ENCODE data around the gene EEF1G. TPM values are rescaled to one million over a fixed set of nuclear protein-coding genes. Genes with fewer than 3 reads are reported as not detected.

EEF1G gene
- total RNA-seq, 4 donors from 2014 or later: 1,070 to 1,712 (median 1,374) TPM

DNA sequence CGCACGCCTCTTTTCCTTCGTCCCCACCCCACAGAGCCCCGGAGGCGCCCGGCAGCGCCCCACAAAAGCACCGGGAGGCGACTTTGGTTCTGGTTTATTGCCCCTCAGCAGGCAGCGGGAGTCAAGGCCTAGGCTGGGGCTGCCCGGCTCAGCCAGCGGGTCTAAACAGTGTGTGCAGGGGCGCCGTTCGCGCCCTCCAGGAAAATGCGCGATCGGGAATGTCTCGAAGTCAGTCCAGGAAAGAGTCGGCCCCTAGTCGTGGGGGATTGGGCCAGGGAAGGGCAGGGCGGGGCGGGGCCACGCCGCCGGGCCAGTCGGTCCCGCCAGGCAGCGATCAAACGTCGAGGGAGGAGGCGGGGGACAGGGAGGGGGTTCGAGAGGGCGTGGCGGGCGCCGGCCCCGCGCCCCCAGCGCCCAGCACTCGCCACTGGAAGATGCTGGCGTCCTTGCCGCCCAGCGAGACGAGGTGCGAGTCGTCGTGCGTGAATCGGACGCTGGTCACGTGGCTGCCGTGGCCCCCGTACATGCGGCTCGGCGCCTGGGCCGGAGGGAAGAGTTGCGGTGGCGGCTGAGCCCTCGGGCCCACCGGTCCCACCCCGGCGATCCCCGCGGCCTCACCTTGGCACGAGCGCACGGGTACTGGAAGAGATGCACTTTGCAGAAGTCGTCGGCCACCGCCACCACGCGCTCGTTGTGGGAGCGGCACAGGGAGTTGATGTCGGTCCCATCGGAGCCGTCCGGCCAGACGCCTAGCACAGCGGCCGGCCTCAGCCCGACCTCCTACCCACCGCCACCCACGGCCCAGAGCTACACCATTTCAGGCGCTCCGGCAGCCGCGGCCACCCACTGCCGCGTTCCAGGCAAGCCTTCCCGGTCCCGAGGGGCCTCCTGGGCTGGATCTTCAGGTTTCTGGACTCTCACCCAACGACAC lies 28.7 kb upstream of the EEF1G start:
- Histone ChIP-seq H3K4me3 (peak overlapping the region; percentile 80 to 96), H3K4me1 (peaks cover 3 to 53% (median 21%) of the 10 kb centered on the region in 3 donors), H3K36me3 (peaks cover 0 to 52% of the 10 kb centered on the region in 2 donors), H3K27ac (peak overlapping the region; percentile 55 to 99 (median 96)), H3K27me3 (no peaks in the 10 kb centered on the region), H3K9me3 (no peaks in the 10 kb centered on the region)
- TF ChIP-seq, protein P1, sequence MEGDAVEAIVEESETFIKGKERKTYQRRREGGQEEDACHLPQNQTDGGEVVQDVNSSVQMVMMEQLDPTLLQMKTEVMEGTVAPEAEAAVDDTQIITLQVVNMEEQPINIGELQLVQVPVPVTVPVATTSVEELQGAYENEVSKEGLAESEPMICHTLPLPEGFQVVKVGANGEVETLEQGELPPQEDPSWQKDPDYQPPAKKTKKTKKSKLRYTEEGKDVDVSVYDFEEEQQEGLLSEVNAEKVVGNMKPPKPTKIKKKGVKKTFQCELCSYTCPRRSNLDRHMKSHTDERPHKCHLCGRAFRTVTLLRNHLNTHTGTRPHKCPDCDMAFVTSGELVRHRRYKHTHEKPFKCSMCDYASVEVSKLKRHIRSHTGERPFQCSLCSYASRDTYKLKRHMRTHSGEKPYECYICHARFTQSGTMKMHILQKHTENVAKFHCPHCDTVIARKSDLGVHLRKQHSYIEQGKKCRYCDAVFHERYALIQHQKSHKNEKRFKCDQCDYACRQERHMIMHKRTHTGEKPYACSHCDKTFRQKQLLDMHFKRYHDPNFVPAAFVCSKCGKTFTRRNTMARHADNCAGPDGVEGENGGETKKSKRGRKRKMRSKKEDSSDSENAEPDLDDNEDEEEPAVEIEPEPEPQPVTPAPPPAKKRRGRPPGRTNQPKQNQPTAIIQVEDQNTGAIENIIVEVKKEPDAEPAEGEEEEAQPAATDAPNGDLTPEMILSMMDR (IDR thresholded peaks at IDR 0.05): peak in 3 of 4 experiments; percentile 32 to 45 (median 37)
- TF ChIP-seq EP300 (IDR thresholded peaks at IDR 0.05) (no peak), POLR2AphosphoS5 (IDR thresholded peaks at IDR 0.05) (no peak), POLR2A (IDR thresholded peaks at IDR 0.05) (no peak)
- WGBS, 2 donors (ENCODE audit: low coverage in 1 of 2): 0% methylated on average over 5 of the region's 96 CpGs; no CpG with 5 or more reads in 1 of the 2 donors
- ATAC-seq: peak; percentile 67

DNA sequence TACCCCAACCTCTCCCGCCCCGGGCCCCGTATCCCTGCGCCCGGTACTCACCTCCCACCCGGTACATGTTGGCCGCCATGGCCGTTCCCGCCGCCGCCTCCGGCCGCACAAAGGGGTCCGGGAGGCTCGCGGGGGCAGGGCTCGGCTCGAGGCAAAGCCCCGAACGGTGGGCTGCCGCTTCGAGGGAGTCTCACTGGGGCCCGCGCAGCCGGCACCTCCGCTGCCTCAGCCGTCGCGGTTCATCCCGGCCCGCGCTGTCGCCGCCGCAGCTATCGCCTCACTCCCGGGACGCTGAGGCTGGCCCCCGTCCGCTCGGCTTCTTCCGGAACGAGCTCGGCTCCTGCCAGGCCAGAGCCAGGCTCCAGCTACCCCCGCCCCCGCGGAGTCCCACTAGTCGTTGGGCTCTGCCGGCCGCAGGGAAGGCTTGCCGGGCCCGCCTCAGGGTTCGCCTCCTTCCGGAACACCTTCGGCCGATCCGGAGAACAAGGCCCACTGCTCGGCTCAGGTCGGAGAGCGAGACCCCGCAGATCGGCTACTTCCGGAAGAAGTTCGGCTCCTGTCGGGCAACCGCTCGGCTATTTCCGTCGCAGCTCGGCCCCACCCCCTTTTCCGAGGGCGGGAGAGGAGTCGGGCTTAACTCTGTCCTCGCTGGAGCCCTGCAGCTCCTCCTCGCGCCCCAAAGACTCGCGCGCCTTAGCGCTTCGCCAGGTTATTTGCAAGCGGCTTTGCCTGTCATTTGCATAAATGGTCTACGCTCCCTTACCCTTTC lies 27.9 kb upstream of the EEF1G start, which contains the start of gene MTA2:
Gene MTA2 (minus strand): TSS at position 494 of the 769 bp plus-strand sequence. CDS start 415 bp downstream, at position 79.
- TF ChIP-seq EP300 (IDR thresholded peaks at IDR 0.05) (no peak), POLR2AphosphoS5 (IDR thresholded peaks at IDR 0.05) (peak; percentile 73), POLR2A (IDR thresholded peaks at IDR 0.05) (peak; percentile 63 to 65)
- TF ChIP-seq, protein P1 (IDR thresholded peaks at IDR 0.05): peak in 1 of 4 experiments; percentile 3

GRCh38 chr11:62601122-62601371 lies 27.4 kb upstream of the EEF1G start:
- no peaks in the 10 kb centered on the region for H3K27me3 ChIP-seq
- H3K4me3 ChIP-seq: peak overlapping the region; percentile 80 to 96
- peak; percentile 14 for ATAC-seq
- TF ChIP-seq, protein P1 (IDR thresholded peaks at IDR 0.05): no peak
- TF ChIP-seq POLR2A (IDR thresholded peaks at IDR 0.05): no peak
- no peak for TF ChIP-seq EP300 (IDR thresholded peaks at IDR 0.05)
- no peak for TF ChIP-seq POLR2AphosphoS5 (IDR thresholded peaks at IDR 0.05)
- H3K9me3 ChIP-seq: no peaks in the 10 kb centered on the region
- H3K36me3 ChIP-seq: peaks cover 0 to 52% of the 10 kb centered on the region in 2 donors
- H3K27ac ChIP-seq: peak overlapping the region; percentile 91 to 99 (median 96)
- WGBS, 2 donors (ENCODE audit: low coverage in 1 of 2): no CpG with 5 or more reads among the region's 30 CpGs
- peaks cover 3 to 53% (median 21%) of the 10 kb centered on the region in 3 donors for H3K4me1 ChIP-seq

More for the DNA sequence above, 27.9 kb upstream of the EEF1G start, which contains the start of gene MTA2:
- H3K4me3 ChIP-seq: peak within 1 kb of the TSS; percentile 80 to 96
- peak; percentile 85 for ATAC-seq
- no peaks in the 10 kb centered on the region for H3K9me3 ChIP-seq
- H3K27ac ChIP-seq: peak within 1 kb of the TSS; percentile 91 to 99 (median 96)
- H3K27me3 ChIP-seq: no peaks in the 10 kb centered on the region
- H3K4me1 ChIP-seq: peaks cover 3 to 53% (median 21%) of the 10 kb centered on the region in 3 donors
- WGBS, 2 donors (ENCODE audit: low coverage in 1 of 2): 0% methylated on average over 2 to 8 of the region's 83 CpGs
- peaks cover 0 to 52% of the 10 kb centered on the region in 2 donors for H3K36me3 ChIP-seq

- Histone ChIP-seq H3K27me3 (no peaks in the 10 kb centered on the region), H3K4me1 (peaks cover 3 to 53% (median 21%) of the 10 kb centered on the region in 3 donors), H3K4me3 (peak overlapping the region; percentile 80 to 96), H3K27ac (peak overlapping the region; percentile 91 to 99 (median 96)), H3K36me3 (peaks cover 0 to 52% of the 10 kb centered on the region in 2 donors), H3K9me3 (no peaks in the 10 kb centered on the region)
- no peak for ATAC-seq
- TF ChIP-seq POLR2AphosphoS5 (IDR thresholded peaks at IDR 0.05) (no peak), EP300 (IDR thresholded peaks at IDR 0.05) (no peak), POLR2A (IDR thresholded peaks at IDR 0.05) (no peak)
- TF ChIP-seq, protein P1 (IDR thresholded peaks at IDR 0.05): no peak
- 0% methylated on average over 2 to 15 of the region's 26 CpGs for WGBS, 2 donors (ENCODE audit: low coverage in 1 of 2)
These were observed 26.9 kb upstream of the EEF1G start for GRCh38 chr11:62600367-62601121.
